Endothelial cell of umbilical vein (primary cell): ENCODE measurements around the gene PIK3C3. TPM values are rescaled to one million over a fixed set of nuclear protein-coding genes. Genes with fewer than 3 reads are reported as not detected.

Experiments
- BruUV-seq: library from RNA; stranded (reverse); fragments of 400-500 nt; replicated peaks from 2 replicates; lab custom pipeline; 2021; lab: Mats Ljungman, UMichigan
- CTCF ChIA-PET: fragments of 300-600, 350-600 bp; sonication (Branson Sonifier 250); formaldehyde crosslinking; loops from one replicate; lab custom pipeline; 2021; ENCODE audit warnings: antibody characterized with exemption, inconsistent platforms; lab: Charles Lee
- POLR2A ChIA-PET: fragments of 300-600, 350-600 bp; sonication (Branson Sonifier 250); formaldehyde crosslinking; loops from one replicate; lab custom pipeline; 2021; ENCODE audit warnings: antibody characterized with exemption, inconsistent platforms; lab: Charles Lee
- DNase-seq: peaks from one replicate; pipeline ENCODE4 v3.0.0-alpha.2; 2011; ENCODE audit warnings: low read depth, low spot score
- FAIRE-seq: peaks from 2 replicates; lab custom pipeline; 2011; peaks lifted over from hg19 to GRCh38; lab: Jason Lieb, UNC
- H2AFZ ChIP-seq: 2 replicates; pipeline ENCODE4 v1.6.0; 2012; ENCODE audit warnings: low read depth, low read length, control low read depth, inconsistent platforms
- H3K27ac ChIP-seq: 2 replicates; pipeline ENCODE4 v1.5.1; 2011; ENCODE audit warnings: low read depth, mild to moderate bottlenecking, control low read depth, low read length, moderate library complexity; ENCODE audit not compliant: insufficient read depth
- H3K27me3 ChIP-seq, 2 experiments: 2 replicates each; pipeline versions ENCODE4 v1.6.0 to v1.6.1; 2011; ENCODE audit warnings: low read length in 2 of 2, mixed read lengths in 1 of 2; ENCODE audit not compliant: control insufficient read depth in 2 of 2, insufficient read depth in 2 of 2
- H3K36me3 ChIP-seq, 2 experiments: 2 replicates in 1 of 2; 3 replicates in 1 of 2; pipeline ENCODE4 v1.5.1; 2011; ENCODE audit warnings: low read length in 2 of 2, mild to moderate bottlenecking in 1 of 2, moderate library complexity in 1 of 2; ENCODE audit not compliant: control insufficient read depth in 2 of 2, insufficient read depth in 2 of 2; ENCODE audit errors: extremely low read depth in 1 of 2
- H3K4me1 ChIP-seq: 3 replicates; pipeline ENCODE4 v1.5.1; 2011; ENCODE audit warnings: mild to moderate bottlenecking, low read length; ENCODE audit not compliant: control insufficient read depth, insufficient read depth; ENCODE audit errors: extremely low read depth
- H3K4me2 ChIP-seq: 2 replicates; pipeline ENCODE4 v1.6.1; 2011; ENCODE audit warnings: low read length, control low read depth, mixed read lengths; ENCODE audit not compliant: insufficient read depth
- H3K4me3 ChIP-seq, 3 experiments: fragments of 200-600 bp in 1 of 3; sonication (generic), shearing (Covaris generic) in 1 of 3; replicated peaks in 1 of 3; 2 replicates each; pipeline ENCODE4 v1.5.1; 2011 to 2016; ENCODE audit warnings: control low read depth in 3 of 3, low read length in 3 of 3, mild to moderate bottlenecking in 2 of 3, inconsistent platforms in 1 of 3, low read depth in 1 of 3, moderate library complexity in 1 of 3; ENCODE audit not compliant: insufficient read depth in 1 of 3
- H3K79me2 ChIP-seq: 2 replicates; pipeline ENCODE4 v1.6.0; 2012; ENCODE audit warnings: low read length, inconsistent platforms; ENCODE audit not compliant: control insufficient read depth, insufficient read depth
- H3K9ac ChIP-seq: replicated peaks from 2 replicates; pipeline ENCODE3; 2011; ENCODE audit warnings: low read length, control low read depth; ENCODE audit not compliant: insufficient read depth; ENCODE audit errors: extremely low read depth
- H3K9me1 ChIP-seq: replicated peaks from 3 replicates; pipeline ENCODE4 v1.6.0; 2011; ENCODE audit warnings: mild to moderate bottlenecking, low read length; ENCODE audit not compliant: control insufficient read depth, insufficient read depth; ENCODE audit errors: extremely low read depth
- H3K9me3 ChIP-seq: replicated peaks from 2 replicates; pipeline ENCODE4 v1.5.1; 2012; ENCODE audit warnings: low read length, inconsistent platforms; ENCODE audit not compliant: control insufficient read depth, insufficient read depth
- H4K20me1 ChIP-seq: replicated peaks from 2 replicates; pipeline ENCODE3; 2011; ENCODE audit warnings: mild to moderate bottlenecking, low read length; ENCODE audit not compliant: control insufficient read depth, insufficient read depth; ENCODE audit errors: extremely low read depth
- CTCF ChIP-seq, 2 donors: IDR thresholded peaks; 1 replicate in 1 of 2; 2 replicates in 1 of 2; pipeline ENCODE4 v1.5.1; 2011; ENCODE audit warnings: low read length in 2 of 2, mild to moderate bottlenecking in 2 of 2, moderate library complexity in 2 of 2, control low read depth in 1 of 2, inconsistent platforms in 1 of 2, low read depth in 1 of 2; ENCODE audit not compliant: insufficient read depth in 1 of 2; ENCODE audit errors: extremely low read depth in 1 of 2
- EZH2 ChIP-seq: IDR thresholded peaks from 2 replicates; pipeline ENCODE4 v1.6.1; 2012; ENCODE audit warnings: borderline replicate concordance, low read depth, mild to moderate bottlenecking, moderate library complexity, low read length, inconsistent platforms; ENCODE audit not compliant: severe bottlenecking
- FOS ChIP-seq: IDR thresholded peaks from 2 replicates; pipeline ENCODE4 v1.6.1; 2011; ENCODE audit warnings: mild to moderate bottlenecking, low read length, moderate library complexity, borderline replicate concordance; ENCODE audit not compliant: insufficient read depth
- GATA2 ChIP-seq: IDR thresholded peaks from 2 replicates; pipeline ENCODE4 v1.7.0; 2011; ENCODE audit warnings: low read depth, mild to moderate bottlenecking, moderate library complexity, mixed read lengths, low read length; ENCODE audit not compliant: insufficient read length, insufficient read depth
- JUN ChIP-seq: IDR thresholded peaks from 2 replicates; pipeline ENCODE4 v1.6.1; 2011; ENCODE audit warnings: borderline replicate concordance, low read depth; ENCODE audit not compliant: insufficient read length, insufficient read depth
- MAX ChIP-seq: IDR thresholded peaks from 2 replicates; pipeline ENCODE4 v1.6.1; 2011; ENCODE audit not compliant: insufficient read depth, insufficient read length
- MYC ChIP-seq: IDR thresholded peaks from one replicate; pipeline ENCODE4 v1.6.1; 2011; ENCODE audit warnings: mild to moderate bottlenecking, low read depth, low read length
- POLR2A ChIP-seq: IDR thresholded peaks from 2 replicates; pipeline ENCODE4 v1.6.1; 2012; ENCODE audit warnings: low read depth, mild to moderate bottlenecking, control low read depth, low read length
- POLR2AphosphoS5 ChIP-seq: IDR thresholded peaks from 2 replicates; pipeline ENCODE4 v1.6.1; 2012; ENCODE audit warnings: low read depth, mild to moderate bottlenecking, control low read depth, low read length, moderate library complexity; ENCODE audit not compliant: insufficient read depth
- dilution Hi-C: fragments of 300-500 bp; cut with MboI; formaldehyde crosslinking; loops from one replicate; pipeline ENCODE4 v1.15.0; 2019; ENCODE audit warnings: low sequenced_read_pairs; ENCODE audit not compliant: extremely low pct_ligation_motif_present
- intact Hi-C: fragments of 100-400 bp; cut with micrococcal nuclease; formaldehyde crosslinking; loops from one replicate; pipeline ENCODE4 v1.10.0; 2022
- polyA plus RNA-seq, 4 experiments: library from polyadenylated mRNA; depleted of rRNA in 3 of 4; stranded (reverse) in 3 of 4; unstranded in 1 of 4; fragments of >200 nt; gene quantifications; 2 replicates each; pipeline versions ENCODE4 v1.2.1 to v1.2.3, GENCODE V29; 2011 to 2012; ENCODE audit warnings: missing spikeins in 1 of 4
- total RNA-seq: library from RNA; stranded (reverse); gene quantifications from 2 replicates; pipeline ENCODE4 v1.2.3, GENCODE V29; 2021

PIK3C3 gene
- total and polyA plus RNA-seq, 2 donors (not counting 3 experiments of a cell fraction or from before 2014, with no cell fraction given) = 19.5 to 47.3 TPM

- H3K27ac ChIP-seq = no peak overlapping the region
- FAIRE-seq (no peak), DNase-seq (no peak)
- no peak overlapping the region for H3K9ac ChIP-seq
- H3K27me3 ChIP-seq = no peaks in the 10 kb centered on the region
- dilution Hi-C loops = no loop called here
- H3K4me2 ChIP-seq = no peak overlapping the region
- POLR2A ChIA-PET = no interaction called here
- H3K9me1 ChIP-seq = no peaks in the 10 kb centered on the region
- no peaks in the 10 kb centered on the region for H3K79me2 ChIP-seq
- no peaks in the 10 kb centered on the region for H4K20me1 ChIP-seq
- TF ChIP-seq POLR2AphosphoS5 (no peak), JUN (no peak), MYC (no peak), POLR2A (no peak), GATA2 (no peak), CTCF (IDR thresholded peaks at IDR 0.05; ENCODE audit: extremely low read depth in 1 of 2, insufficient read depth in 1 of 2, low read depth in 1 of 2, low read length in 2 of 2) (no peak), MAX (no peak), EZH2 (no peak), FOS (no peak)
- intact Hi-C loops = no loop called here
- H3K36me3 ChIP-seq = peaks cover 0 to 5% of the 10 kb centered on the region in 2 experiments
- no TSS peak for BruUV-seq
- CTCF ChIA-PET = interaction anchor here (2.9 to 3.5 kb wide), 3 partner anchors 15 to 46 kb away, joined by 11 to 16 read pairs (median 13); no protein-coding TSS in a partner anchor
- no peak overlapping the region for H3K4me3 ChIP-seq
- H3K9me3 ChIP-seq = no peaks in the 10 kb centered on the region
- H3K4me1 ChIP-seq = peaks cover 5% of the 10 kb centered on the region
- H2AFZ ChIP-seq = no peak overlapping the region
Measured at GRCh38 chr18:42068030-42068429, 113.0 kb downstream of the PIK3C3 start.
